Measurements from ENCODE around the gene NELFB.

- TF ChIP-seq CTCF (IDR thresholded peaks at IDR 0.05), result no peak
- TF ChIP-seq POLR2A (IDR thresholded peaks at IDR 0.05), result no peak
- TF ChIP-seq POLR2AphosphoS5 (IDR thresholded peaks at IDR 0.05), result no peak
- TF ChIP-seq EP300 (IDR thresholded peaks at IDR 0.05; ENCODE audit: low read depth), result no peak
Observed at GRCh38 chr9:137264067-137264466, 8.9 kb downstream of the NELFB start.

Measured in transverse colon (tissue), 4 donors.